Neural progenitor cell (in vitro differentiated cells): ENCODE measurements around the gene ZNF581. TPM values are rescaled to one million over a fixed set of nuclear protein-coding genes. Genes with fewer than 3 reads are reported as not detected.

Experiments
- DNase-seq: peaks from one replicate; pipeline ENCODE4 v3.0.0-alpha.2; 2016; ENCODE audit warnings: low spot score
- H2AFZ ChIP-seq: fragments of 200-600 bp; sonication (generic); replicated peaks from 2 replicates; pipeline ENCODE4 v1.6.1; 2016; ENCODE audit warnings: antibody characterized with exemption
- H3F3A ChIP-seq: fragments of 200-600 bp; sonication (generic); 2 replicates; pipeline ENCODE4 v1.6.1; 2016; ENCODE audit warnings: antibody characterized with exemption, low read depth
- H3K27ac ChIP-seq: fragments of 200-600 bp; sonication (generic); 2 replicates; pipeline ENCODE4 v1.5.1; 2016; ENCODE audit warnings: mild to moderate bottlenecking
- H3K27me3 ChIP-seq: fragments of 200-600 bp; sonication (generic); 2 replicates; pipeline ENCODE4 v1.6.1; 2016; ENCODE audit warnings: mild to moderate bottlenecking, moderate library complexity
- H3K36me3 ChIP-seq: fragments of 200-600 bp; sonication (generic); 2 replicates; pipeline ENCODE4 v1.5.1; 2016
- H3K4me1 ChIP-seq: fragments of 200-600 bp; sonication (generic); 2 replicates; pipeline ENCODE4 v1.6.1; 2016; ENCODE audit warnings: mixed run types
- H3K4me2 ChIP-seq: fragments of 200-600 bp; sonication (generic); 2 replicates; pipeline ENCODE4 v1.6.1; 2016
- H3K4me3 ChIP-seq: fragments of 200-600 bp; sonication (generic); 2 replicates; pipeline ENCODE4 v1.5.1; 2016
- H3K79me2 ChIP-seq: fragments of 200-600 bp; sonication (generic); 2 replicates; pipeline ENCODE4 v1.6.1; 2016; ENCODE audit warnings: low read depth
- H3K9ac ChIP-seq: fragments of 200-600 bp; sonication (generic); 2 replicates; pipeline ENCODE4 v1.6.1; 2016
- H3K9me3 ChIP-seq: fragments of 200-600 bp; sonication (generic); 2 replicates; pipeline ENCODE4 v1.5.1; 2016; ENCODE audit warnings: low read depth
- H4K20me1 ChIP-seq: fragments of 200-600 bp; sonication (generic); 2 replicates; pipeline ENCODE4 v1.6.1; 2016; ENCODE audit warnings: low read depth
- H3K27ac Mint-ChIP-seq: 3 replicates; pipeline ENCODE4 v1.8.0; 2021; ENCODE audit warnings: mixed read lengths
- H3K27me3 Mint-ChIP-seq: 2 replicates; pipeline ENCODE4 v1.8.0; 2022; ENCODE audit warnings: low read depth, mild to moderate bottlenecking, inconsistent platforms, moderate library complexity, mixed read lengths; ENCODE audit not compliant: insufficient read depth
- H3K36me3 Mint-ChIP-seq: 3 replicates; pipeline ENCODE4 v1.8.0; 2021; ENCODE audit warnings: mixed read lengths
- H3K4me1 Mint-ChIP-seq: 3 replicates; pipeline ENCODE4 v1.8.0; 2021; ENCODE audit warnings: mixed read lengths
- H3K4me3 Mint-ChIP-seq: 3 replicates; pipeline ENCODE4 v1.8.0; 2021; ENCODE audit warnings: mild to moderate bottlenecking, moderate library complexity, mixed read lengths
- H3K9me3 Mint-ChIP-seq: 3 replicates; pipeline ENCODE4 v1.8.0; 2020; ENCODE audit warnings: mixed read lengths
- EZH2 ChIP-seq: fragments of 200-600 bp; sonication (generic); IDR thresholded peaks from 2 replicates; pipeline ENCODE4 v1.6.1; 2017; ENCODE audit warnings: antibody characterized with exemption, mild to moderate bottlenecking, moderate library complexity
- EZH2phosphoT487 ChIP-seq: fragments of 200-600 bp; sonication (generic); IDR thresholded peaks from 2 replicates; pipeline ENCODE4 v1.6.1; 2017; ENCODE audit warnings: antibody characterized with exemption
- total RNA-seq: library from RNA; depleted of rRNA; stranded (reverse); fragments of >200 nt; gene quantifications from 2 replicates; pipeline ENCODE4 v1.2.3, GENCODE V29; 2015; ENCODE audit warnings: low replicate concordance
- TF ChIP-seq, protein P1 (sequence below): fragments of 200-600 bp; sonication (generic); IDR thresholded peaks from 2 replicates; pipeline ENCODE4 v1.5.1; 2017; ENCODE audit warnings: antibody characterized with exemption, mild to moderate bottlenecking

Gene ZNF581
- total RNA-seq, 1 donor from 2014 or later, result 12.2 TPM

DNA sequence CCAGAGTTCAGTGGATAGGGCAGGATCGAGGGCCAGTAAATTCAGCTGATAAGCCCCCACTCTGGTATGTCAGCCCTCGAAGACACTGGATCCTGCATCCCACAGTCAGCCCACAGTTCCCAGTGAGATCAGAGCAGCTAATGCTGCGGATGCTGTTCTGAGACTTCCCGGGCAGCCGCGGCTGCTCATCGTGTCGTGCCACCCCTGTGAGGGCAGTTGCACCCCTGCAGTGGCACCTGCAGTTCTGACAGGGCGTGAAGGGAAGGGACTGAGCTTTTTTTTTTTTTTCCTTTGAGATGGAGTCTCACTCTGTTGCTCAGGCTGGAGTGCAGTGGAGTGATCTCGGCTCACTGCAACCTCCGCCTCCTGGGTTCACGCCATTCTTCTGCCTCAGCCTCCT lies 24.1 kb downstream of the ZNF581 start:
- Mint-ChIP-seq H3K4me1 (peaks cover 12% of the 10 kb centered on the region), H3K36me3 (peaks cover 29% of the 10 kb centered on the region), H3K9me3 (no peaks in the 10 kb centered on the region), H3K27me3 (peaks cover 8% of the 10 kb centered on the region), H3K4me3 (no peak overlapping the region), H3K27ac (no peak overlapping the region)
- no peak overlapping the region for H3K9ac ChIP-seq
- TF ChIP-seq EZH2, result no peak
- TF ChIP-seq, protein P1, sequence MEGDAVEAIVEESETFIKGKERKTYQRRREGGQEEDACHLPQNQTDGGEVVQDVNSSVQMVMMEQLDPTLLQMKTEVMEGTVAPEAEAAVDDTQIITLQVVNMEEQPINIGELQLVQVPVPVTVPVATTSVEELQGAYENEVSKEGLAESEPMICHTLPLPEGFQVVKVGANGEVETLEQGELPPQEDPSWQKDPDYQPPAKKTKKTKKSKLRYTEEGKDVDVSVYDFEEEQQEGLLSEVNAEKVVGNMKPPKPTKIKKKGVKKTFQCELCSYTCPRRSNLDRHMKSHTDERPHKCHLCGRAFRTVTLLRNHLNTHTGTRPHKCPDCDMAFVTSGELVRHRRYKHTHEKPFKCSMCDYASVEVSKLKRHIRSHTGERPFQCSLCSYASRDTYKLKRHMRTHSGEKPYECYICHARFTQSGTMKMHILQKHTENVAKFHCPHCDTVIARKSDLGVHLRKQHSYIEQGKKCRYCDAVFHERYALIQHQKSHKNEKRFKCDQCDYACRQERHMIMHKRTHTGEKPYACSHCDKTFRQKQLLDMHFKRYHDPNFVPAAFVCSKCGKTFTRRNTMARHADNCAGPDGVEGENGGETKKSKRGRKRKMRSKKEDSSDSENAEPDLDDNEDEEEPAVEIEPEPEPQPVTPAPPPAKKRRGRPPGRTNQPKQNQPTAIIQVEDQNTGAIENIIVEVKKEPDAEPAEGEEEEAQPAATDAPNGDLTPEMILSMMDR, result no peak
- TF ChIP-seq EZH2phosphoT487, result no peak
- peaks cover 24% of the 10 kb centered on the region for H3F3A ChIP-seq
- H2AFZ ChIP-seq, result no peak overlapping the region
- H3K36me3 ChIP-seq, result no peaks in the 10 kb centered on the region
- no peak overlapping the region for H3K4me3 ChIP-seq
- no peaks in the 10 kb centered on the region for H3K4me1 ChIP-seq
- peaks cover 94% of the 10 kb centered on the region for H4K20me1 ChIP-seq
- no peaks in the 10 kb centered on the region for H3K27me3 ChIP-seq
- H3K79me2 ChIP-seq, result peaks cover 91% of the 10 kb centered on the region
- H3K27ac ChIP-seq, result no peak overlapping the region
- no peaks in the 10 kb centered on the region for H3K9me3 ChIP-seq
- DNase-seq, result no peak
- H3K4me2 ChIP-seq, result no peak overlapping the region

DNA sequence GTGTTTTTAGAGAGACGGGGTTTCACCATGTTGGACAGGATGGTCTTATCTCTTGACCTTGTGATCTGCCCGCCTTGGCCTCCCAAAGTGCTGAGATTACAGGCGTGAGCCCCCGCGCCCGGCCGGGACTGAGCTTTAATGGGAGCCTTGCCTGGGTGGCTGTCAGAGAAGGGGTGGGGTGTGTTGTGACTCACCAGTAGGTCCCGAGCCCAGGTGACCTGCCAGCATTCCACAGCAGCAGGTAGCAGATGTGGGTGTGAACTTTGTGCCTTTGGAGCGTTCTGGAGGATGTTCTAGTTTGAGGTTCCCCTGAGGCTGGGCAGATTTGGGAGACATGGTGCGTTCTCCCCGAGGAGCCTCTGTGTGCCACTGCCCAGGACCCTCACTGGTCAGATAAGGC lies 24.5 kb downstream of the ZNF581 start:
- Mint-ChIP-seq H3K4me1 (peaks cover 12% of the 10 kb centered on the region), H3K27me3 (peaks cover 8% of the 10 kb centered on the region), H3K36me3 (peaks cover 24% of the 10 kb centered on the region), H3K27ac (no peak overlapping the region), H3K9me3 (no peaks in the 10 kb centered on the region), H3K4me3 (no peak overlapping the region)
- H3K79me2 ChIP-seq, result peaks cover 91% of the 10 kb centered on the region
- H2AFZ ChIP-seq, result no peak overlapping the region
- H3K27me3 ChIP-seq, result no peaks in the 10 kb centered on the region
- no peak overlapping the region for H3K4me2 ChIP-seq
- H3K36me3 ChIP-seq, result no peaks in the 10 kb centered on the region
- H3K4me1 ChIP-seq, result no peaks in the 10 kb centered on the region
- no peak for DNase-seq
- H4K20me1 ChIP-seq, result peaks cover 94% of the 10 kb centered on the region
- peaks cover 29% of the 10 kb centered on the region for H3F3A ChIP-seq
- TF ChIP-seq EZH2, result no peak
- TF ChIP-seq, protein P1, result no peak
- TF ChIP-seq EZH2phosphoT487, result no peak
- no peak overlapping the region for H3K4me3 ChIP-seq
- H3K9me3 ChIP-seq, result no peaks in the 10 kb centered on the region
- no peak overlapping the region for H3K27ac ChIP-seq
- H3K9ac ChIP-seq, result no peak overlapping the region

DNA sequence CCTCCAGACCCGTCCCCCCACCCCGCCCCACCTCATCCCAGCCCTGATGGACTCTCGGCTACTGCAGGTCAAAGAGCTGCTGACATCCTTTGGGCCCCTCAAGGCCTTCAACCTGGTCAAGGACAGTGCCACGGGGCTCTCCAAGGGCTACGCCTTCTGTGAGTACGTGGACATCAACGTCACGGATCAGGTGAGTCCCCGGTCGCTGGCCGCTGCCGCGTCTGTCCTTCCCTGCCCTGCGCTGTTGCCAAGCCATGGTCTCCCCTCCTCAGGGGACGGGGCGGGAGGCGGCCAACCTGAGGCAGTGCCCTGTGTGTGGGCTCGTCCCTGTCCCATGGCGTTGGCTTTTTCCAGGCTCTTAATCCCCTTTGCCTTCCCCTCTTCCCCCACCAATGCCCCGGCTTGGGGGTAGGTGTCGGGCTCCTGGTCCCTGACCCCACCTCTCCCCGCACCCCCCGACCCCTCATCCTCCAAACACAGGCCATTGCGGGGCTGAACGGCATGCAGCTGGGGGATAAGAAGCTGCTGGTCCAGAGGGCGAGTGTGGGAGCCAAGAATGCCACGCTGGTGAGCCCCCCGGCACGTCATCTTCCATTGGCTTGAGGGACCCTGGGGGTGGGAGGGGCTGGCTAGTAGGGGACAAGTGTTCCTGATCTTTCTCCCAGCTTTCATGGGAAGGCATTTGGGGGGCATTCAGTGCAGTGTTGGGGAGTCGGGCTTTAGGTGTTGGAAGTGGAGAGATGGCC lies 25.3 kb downstream of the ZNF581 start:
- Mint-ChIP-seq H3K4me1 (peaks cover 18% of the 10 kb centered on the region), H3K9me3 (no peaks in the 10 kb centered on the region), H3K27me3 (peaks cover 8% of the 10 kb centered on the region), H3K36me3 (peaks cover 19% of the 10 kb centered on the region), H3K4me3 (no peak overlapping the region), H3K27ac (no peak overlapping the region)
- no peaks in the 10 kb centered on the region for H3K27me3 ChIP-seq
- no peaks in the 10 kb centered on the region for H3K9me3 ChIP-seq
- no peak overlapping the region for H2AFZ ChIP-seq
- H3K4me2 ChIP-seq, result no peak overlapping the region
- no peak overlapping the region for H3K4me3 ChIP-seq
- TF ChIP-seq EZH2 (no peak), EZH2phosphoT487 (no peak)
- TF ChIP-seq, protein P1, result no peak
- H3K9ac ChIP-seq, result no peak overlapping the region
- DNase-seq, result no peak
- H4K20me1 ChIP-seq, result peaks cover 94% of the 10 kb centered on the region
- H3F3A ChIP-seq, result peaks cover 37% of the 10 kb centered on the region
- H3K79me2 ChIP-seq, result peaks cover 91% of the 10 kb centered on the region
- H3K4me1 ChIP-seq, result peaks cover 8% of the 10 kb centered on the region
- no peaks in the 10 kb centered on the region for H3K36me3 ChIP-seq
- no peak overlapping the region for H3K27ac ChIP-seq
